HG03565 (cell line): Measurements from ENCODE around the gene MT1H.

ENCODE experiments used
- ATAC-seq: cut with Tn5 transposase; IDR thresholded peaks from one replicate; pipeline ENCODE4 v1.9.1; 2021; ENCODE audit warnings: mild to moderate bottlenecking, moderate library complexity; ENCODE audit not compliant: unreplicated experiment

MT1H gene

GRCh38 chr16:56682703-56683397, 13.2 kb downstream of the MT1H start:
- ATAC-seq, result no peak

- no peak for ATAC-seq
These were observed 14.0 kb downstream of the MT1H start for GRCh38 chr16:56683424-56684172.

GRCh38 chr16:56684256-56684925, 14.8 kb downstream of the MT1H start:
- no peak for ATAC-seq

DNA sequence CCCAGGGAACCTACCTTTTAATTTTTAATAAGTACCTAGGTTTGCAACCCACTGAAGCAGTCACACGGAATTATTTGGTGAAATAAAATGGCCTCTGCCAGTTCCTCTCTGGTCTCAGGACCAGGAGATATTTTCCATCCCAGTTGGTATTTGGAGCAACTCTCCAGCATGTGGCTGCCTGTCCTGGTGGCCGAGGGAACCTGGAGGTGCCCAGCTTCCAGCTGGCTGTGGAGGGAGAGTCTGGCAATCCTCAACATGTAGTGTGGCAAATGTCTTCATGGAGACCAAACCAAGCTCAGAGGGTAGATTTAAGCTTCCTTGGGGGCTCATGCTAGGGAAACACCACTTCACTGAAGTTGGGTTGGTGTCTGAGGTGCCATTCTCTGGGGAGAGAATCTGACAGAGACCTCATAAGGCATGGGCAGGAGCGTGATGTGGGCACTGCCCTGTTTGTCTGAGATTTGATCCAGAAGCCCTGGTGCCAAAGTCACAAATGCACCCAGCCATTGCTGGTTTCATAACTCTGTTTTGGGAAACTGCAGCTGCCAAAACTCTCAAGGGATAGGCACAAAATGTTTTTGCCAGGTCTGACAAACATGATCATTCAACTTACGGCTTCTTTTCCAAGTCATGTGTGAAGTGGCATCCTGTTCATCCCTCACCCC, 15.4 kb downstream of the MT1H start:
- no peak for ATAC-seq

- ATAC-seq, result no peak
These were observed 17.1 kb downstream of the MT1H start for GRCh38 chr16:56686758-56687157.

- ATAC-seq, result no peak
These were observed 19.1 kb downstream of the MT1H start for GRCh38 chr16:56688762-56689161.

- ATAC-seq, result no peak
These were observed 19.6 kb downstream of the MT1H start for GRCh38 chr16:56689171-56689570.

DNA sequence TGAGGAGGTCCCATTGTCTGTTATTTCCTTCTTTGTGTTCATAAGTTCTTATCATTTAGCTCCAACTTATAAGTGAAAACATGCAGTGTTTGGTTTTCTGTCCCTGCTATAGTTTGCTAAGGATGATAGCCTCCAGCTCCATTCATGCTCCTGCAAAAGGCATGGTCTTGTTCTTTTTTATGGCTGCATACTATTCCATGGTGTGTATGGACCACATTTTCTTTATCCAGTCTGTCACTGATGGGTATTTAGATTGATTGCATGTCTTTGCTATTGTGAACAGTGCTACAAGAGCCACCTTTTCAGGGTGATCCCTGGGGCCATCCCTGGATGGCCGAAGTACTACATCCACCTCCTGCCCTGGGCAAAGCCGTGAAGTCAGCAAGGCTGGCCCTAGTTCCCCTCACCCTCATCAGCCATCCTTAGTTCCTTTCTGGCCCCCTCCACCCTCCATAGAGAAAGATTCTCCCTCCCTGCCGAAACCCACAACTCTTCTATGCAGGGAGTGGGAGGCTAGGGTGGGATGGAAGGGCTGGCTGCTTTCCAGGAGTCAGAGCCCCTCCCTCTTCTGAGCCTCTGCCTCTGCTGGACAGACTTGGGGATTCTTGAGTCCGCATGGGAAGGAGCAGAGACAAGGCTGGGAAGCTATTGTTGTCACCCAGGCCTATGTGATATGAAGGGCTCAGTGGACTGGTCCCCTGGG, 21.0 kb downstream of the MT1H start:
- no peak for ATAC-seq

DNA sequence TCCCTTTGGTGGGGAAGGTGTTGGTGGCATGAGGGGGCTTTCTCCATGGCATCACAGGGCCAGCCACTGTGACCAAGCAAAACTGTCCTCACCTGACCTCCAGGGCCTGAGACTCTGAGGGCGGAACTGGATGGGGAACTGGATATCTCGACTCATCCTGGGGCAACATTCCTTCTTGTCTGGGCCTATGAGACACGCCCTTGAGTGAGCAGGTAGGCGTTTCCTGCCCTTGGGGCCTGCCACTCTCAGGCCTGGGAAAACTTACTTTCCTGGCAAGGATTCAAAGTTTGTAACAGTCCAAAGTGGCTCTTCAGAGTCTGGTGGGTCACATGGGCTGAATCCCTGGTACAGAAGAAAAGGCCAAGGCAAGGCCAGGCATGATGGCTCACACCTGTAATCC, 22.3 kb downstream of the MT1H start:
- ATAC-seq, result no peak

- ATAC-seq, result no peak
These were observed 25.6 kb downstream of the MT1H start for GRCh38 chr16:56695246-56695645.

GRCh38 chr16:56697456-56698155, 28.0 kb downstream of the MT1H start:
- no peak for ATAC-seq

GRCh38 chr16:56700195-56700594, 30.6 kb downstream of the MT1H start:
- ATAC-seq, result no peak

DNA sequence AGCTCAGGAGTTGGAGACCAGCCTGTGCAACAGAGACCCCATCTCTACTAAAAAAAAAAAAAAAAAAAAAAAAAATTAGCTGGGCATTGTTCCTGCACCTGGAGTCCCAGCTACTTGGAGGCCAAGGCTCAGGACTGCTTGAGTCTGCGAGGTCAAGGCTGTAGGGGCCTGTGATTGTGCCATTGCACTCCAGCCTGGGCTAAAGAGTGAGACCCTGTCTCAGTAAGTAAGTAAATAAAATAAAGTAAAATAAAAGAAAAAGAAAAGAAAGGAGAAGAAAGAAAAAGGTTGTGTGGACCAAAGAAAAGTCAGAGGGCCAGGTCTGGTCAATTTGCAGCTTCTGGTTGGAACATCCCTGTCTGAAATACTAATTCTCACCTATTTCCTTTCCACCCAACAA, 31.0 kb downstream of the MT1H start:
- ATAC-seq, result no peak

GRCh38 chr16:56701534-56701933, 31.9 kb downstream of the MT1H start:
- ATAC-seq, result no peak

DNA sequence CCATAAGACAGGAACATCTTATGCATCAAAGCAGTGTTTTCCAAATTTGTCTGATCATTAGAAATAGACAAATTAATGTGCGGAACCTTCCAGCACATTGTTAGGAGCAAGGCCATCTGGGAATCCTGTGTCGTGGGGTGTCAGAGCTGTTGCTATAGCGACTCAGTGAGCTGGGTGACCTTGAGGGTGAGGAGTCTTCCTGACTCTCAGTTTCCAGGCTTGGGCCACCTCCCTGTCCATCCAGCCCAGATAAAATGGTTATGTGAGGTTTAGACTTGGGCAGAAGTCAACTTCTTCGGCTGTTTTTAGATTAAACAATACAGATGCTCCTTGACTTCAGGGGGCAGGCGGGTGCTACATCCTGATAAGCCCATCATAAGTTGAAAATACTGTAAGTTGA, 33.2 kb downstream of the MT1H start:
- no peak for ATAC-seq

DNA sequence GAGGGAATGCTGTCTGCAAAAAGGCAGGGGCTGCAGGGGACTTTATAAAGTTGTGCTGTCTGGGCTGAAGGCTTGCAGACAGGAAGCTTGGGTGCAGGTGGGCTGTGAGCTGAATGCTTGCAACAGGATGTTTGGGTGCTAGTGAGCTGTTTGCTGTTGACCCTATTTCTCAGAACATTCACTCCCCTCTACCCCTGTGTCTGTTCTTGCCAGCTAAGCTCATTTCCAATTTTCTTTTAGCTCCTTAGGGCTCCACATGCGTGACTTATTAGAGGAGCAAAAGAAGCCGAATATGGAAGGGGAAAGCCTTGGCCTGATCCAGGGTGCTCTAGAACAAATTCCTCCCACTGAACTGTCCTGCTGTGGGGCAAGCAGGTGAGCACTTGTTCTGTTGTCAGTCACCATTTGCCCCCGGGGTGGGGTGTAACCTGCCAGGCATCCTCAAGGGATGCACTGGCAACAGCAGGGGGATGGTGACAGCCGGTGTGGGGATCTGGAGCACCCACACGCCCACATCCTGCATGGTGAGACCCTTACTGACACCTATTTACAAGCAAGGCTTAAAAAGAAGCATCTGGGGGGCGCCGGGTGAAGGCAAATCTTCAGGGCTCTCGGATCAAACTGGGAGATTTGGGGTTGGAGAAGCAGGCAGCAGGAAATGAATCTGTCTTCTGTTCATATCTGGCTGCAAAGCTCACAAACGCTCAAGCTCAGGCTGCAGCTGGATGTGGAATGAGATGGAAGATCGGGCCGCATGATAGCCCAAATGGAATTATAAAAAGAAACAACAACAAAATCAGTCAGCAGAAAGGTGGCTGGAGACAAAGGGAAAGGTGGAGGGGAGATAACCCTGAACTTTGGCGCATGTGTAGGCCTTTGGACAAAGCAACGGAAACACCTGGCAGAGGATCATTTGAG, 39.2 kb downstream of the MT1H start:
- ATAC-seq, result no peak

- no peak for ATAC-seq
These were observed 39.9 kb downstream of the MT1H start for GRCh38 chr16:56709443-56710040.

DNA sequence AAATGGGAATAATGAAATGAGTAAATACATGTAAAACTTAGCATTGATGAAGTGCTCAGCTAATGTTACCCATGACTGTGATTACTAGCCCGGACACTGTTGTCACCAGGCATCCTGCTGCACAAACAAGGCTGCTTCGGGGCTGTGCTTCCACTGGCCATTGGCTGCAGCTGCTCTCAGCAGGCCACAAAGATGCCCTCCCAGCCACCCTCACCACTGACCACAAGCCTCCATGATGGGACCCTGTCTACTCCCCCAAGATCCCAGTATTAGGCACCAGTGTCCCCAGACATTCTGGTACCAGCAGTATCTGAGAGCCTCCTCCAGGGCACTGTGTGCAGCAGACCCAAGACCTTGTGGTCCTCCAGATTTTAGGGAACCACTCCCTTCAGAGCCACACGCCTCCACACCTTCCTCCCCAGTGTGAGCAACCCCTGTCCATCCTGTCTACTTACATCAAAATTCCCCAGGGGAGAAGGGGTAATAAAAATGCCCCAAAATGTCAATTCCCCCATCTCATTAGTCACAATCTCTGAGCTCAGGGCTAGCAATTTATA, 40.6 kb downstream of the MT1H start:
- ATAC-seq, result no peak

GRCh38 chr16:56711862-56712261, 42.2 kb downstream of the MT1H start:
- no peak for ATAC-seq
